Epithelial cell of proximal tubule (primary cell): ENCODE data around the gene SPOCD1. TPM values are rescaled to one million over a fixed set of nuclear protein-coding genes. Genes with fewer than 3 reads are reported as not detected.
"Not testable (repeated sequence)": the region's sequence is repeated elsewhere in the genome, so short reads cannot be mapped to it uniquely, and the experiment has no call there.

Experiments used
- DNase-seq: peaks from one replicate; pipeline ENCODE4 v3.0.0-alpha.2; 2011; ENCODE audit warnings: low read depth
- H3K4me3 ChIP-seq: 2 replicates; pipeline ENCODE4 v1.5.1; 2011; ENCODE audit warnings: low read depth, mild to moderate bottlenecking, low read length
- total RNA-seq: library from RNA; depleted of rRNA; stranded (reverse); fragments of >200 nt; gene quantifications from 2 replicates; pipeline ENCODE4 v1.2.3, GENCODE V29; 2015
- TF ChIP-seq, protein P1 (sequence below): conservative IDR thresholded peaks from 2 replicates; pipeline ENCODE4 v1.5.1; 2012; ENCODE audit warnings: low read depth, mild to moderate bottlenecking, low read length

SPOCD1 gene
- total RNA-seq, 1 donor from 2014 or later: 18.4 TPM

DNA sequence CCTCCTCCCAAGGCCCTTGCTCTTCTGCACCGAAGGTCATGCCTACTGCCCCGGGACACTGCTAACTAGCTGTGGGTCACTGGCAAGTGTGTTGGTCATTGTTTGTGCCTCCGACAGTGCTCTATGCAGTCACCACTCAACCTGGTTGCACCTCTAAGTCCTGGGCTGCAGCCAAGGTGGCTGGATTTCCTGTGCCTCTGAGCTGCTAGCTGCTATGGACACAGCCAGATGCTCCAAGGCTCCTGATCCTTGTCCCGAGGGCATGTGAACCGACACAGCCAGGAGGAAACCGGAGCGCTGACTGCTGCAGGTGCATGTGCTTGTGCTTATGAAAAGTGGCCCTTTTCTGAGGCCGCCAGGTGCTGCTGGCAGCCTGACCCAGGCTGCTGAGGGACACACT is 14.7 kb upstream of the SPOCD1 start:
- TF ChIP-seq, protein P1, sequence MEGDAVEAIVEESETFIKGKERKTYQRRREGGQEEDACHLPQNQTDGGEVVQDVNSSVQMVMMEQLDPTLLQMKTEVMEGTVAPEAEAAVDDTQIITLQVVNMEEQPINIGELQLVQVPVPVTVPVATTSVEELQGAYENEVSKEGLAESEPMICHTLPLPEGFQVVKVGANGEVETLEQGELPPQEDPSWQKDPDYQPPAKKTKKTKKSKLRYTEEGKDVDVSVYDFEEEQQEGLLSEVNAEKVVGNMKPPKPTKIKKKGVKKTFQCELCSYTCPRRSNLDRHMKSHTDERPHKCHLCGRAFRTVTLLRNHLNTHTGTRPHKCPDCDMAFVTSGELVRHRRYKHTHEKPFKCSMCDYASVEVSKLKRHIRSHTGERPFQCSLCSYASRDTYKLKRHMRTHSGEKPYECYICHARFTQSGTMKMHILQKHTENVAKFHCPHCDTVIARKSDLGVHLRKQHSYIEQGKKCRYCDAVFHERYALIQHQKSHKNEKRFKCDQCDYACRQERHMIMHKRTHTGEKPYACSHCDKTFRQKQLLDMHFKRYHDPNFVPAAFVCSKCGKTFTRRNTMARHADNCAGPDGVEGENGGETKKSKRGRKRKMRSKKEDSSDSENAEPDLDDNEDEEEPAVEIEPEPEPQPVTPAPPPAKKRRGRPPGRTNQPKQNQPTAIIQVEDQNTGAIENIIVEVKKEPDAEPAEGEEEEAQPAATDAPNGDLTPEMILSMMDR: no peak
- no peak for DNase-seq
- H3K4me3 ChIP-seq: no peak overlapping the region

DNA sequence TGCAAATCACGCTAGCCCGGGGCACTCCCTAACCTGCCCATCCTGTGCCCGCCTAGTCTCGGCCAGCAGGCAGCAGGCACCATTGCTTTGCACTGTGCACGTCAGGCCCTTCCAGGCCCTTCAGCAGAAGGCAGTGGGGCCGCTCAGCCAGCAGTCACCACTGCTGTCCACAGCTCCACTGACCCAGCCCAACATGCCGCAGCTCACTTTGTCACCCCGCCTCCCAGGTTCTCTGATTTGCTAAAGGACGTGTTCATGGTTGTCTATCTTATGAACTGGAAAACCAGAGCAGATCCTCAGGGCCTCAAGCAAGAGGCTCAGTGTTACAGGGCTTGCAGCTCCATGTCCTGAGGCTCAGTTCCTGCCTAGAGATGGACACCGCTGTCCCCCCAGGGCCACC is 14.2 kb upstream of the SPOCD1 start:
- TF ChIP-seq, protein P1: no peak
- H3K4me3 ChIP-seq: no peak overlapping the region
- DNase-seq: no peak

DNA sequence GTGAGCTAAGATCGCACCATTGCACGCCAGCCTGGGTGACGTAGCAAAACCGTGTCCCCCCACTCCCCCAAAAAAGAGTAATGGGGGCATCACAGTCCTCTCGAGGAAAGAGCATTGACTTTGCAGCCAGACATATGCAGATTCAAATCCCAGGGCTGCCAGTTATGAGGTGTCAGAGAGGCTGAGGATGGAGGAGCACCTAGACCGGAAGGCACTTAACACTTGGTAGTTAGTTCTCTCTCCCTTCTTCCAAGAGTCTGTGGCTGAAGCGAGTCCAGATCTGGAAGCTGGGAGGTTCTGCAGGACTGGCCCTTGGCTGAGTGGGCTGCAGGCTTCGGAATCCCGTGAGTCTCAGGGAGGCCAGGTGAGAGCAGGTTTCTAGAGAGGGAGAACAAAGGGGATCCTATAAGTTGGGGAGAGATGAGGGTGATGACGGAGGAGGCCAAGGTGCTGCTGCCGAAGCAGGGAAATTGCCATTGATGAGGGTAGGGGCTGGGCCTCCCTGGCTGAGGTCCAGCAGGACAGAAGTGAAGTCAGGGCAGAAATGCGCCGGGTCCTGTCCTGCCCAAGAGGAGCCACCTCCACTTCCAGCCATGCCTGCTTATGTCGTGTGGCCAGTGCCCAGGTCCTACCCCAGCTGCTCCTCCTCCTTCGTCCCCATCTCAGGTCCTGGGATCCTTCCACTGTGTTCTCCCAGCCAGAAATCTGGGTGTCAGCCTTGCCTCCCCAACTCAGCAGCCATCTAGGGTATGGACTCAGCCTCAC is 13.3 kb upstream of the SPOCD1 start:
- DNase-seq: no peak
- TF ChIP-seq, protein P1: no peak
- no peak overlapping the region for H3K4me3 ChIP-seq

DNA sequence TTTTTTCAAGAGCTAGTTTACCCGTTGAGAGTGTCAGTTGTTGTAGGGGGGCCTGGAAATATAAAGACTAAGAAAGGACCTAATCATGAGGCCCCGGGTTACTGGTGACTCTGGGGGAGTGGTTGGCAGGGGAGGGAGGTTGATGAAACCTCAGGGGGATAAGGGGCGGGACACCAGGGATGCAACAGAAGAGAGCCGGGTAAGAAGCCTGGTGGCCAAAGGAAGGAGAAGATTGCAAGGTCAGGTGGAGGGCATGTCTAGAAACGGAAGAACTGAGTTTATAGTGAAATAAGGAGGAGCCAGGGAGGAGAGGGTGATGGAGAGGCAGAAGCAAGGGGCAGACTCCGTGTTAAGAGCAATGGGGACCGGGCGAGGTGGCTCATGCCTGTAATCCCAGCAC is 12.5 kb upstream of the SPOCD1 start:
- TF ChIP-seq, protein P1: no peak
- no peak overlapping the region for H3K4me3 ChIP-seq
- DNase-seq: no peak

DNA sequence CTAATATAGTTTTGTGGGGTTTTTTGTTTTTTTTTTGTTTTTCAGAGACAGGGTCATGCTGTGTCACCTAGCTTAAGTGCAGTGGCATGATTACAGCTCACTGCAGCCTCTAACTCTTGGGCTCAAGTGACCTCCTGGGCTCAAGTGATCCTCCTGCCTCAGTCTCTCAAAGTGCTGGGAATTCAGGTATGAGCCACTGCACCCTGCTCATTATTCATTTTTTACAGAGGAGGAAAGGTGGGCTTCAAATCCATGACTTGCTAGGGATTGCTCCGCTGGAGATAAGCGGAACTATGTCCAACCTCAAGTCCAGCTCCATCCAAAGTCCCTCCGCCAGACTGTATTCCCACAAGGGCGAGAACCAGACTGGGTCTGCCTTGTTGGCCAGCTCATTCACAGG is 8.0 kb upstream of the SPOCD1 start:
- no peak for DNase-seq

DNA sequence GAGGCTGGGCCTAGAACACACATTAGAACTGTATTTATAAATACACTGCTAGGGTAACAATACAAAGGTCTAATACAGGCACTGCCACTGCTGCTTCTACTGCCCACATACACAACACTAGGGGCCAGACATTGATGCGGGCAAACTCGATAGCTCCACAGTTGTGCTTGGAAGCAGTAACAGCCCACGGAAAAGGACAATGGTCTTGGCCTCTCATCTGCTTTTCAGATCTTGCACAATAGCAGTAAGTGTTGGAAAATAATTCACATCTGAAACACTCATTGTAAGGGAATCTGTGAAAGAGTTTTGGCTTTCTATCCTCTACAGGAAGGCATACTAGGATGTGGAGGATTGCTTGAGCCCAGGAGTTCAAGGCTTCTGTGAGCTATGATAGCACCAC is 6.9 kb upstream of the SPOCD1 start:
- H3K4me3 ChIP-seq: no peak overlapping the region
- DNase-seq: no peak
- TF ChIP-seq, protein P1: no peak

More for the DNA sequence above, 8.0 kb upstream of the SPOCD1 start:
- H3K4me3 ChIP-seq: no peak overlapping the region
- TF ChIP-seq, protein P1: no peak

DNA sequence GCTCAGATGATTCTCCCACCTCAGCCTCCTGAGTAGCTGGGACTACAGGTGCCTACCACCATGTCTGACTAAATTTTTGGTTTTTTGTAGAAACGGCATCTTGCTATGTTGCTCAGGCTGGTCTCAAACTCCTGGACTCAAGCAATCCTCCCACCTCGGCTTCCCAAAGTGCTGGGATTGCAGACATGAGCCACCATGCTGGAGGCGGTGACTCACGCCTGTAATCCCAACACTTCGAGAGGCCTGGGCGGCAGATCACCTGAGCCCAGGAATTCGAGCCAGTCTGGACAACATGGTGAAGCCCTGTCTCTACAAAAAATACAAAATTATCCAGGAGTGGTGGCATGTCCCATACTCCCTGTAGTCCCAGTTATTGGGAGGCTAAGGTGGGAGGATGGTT is 4.4 kb upstream of the SPOCD1 start:
- DNase-seq, H3K4me3 ChIP-seq: not testable (repeated sequence)
